HCT116 (cell line): ENCODE results near the gene SRRM2. TPM values are rescaled to one million over a fixed set of nuclear protein-coding genes. Genes with fewer than 3 reads are reported as not detected.

Experiments
- ATAC-seq: fragments of 200-7000 bp; cut with Tn5 transposase; 2 replicates; pipeline ENCODE4 v1.9.1; 2020; ENCODE audit warnings: mild to moderate bottlenecking, moderate library complexity
- BruUV-seq: library from RNA; stranded (reverse); fragments of 400-500 nt; replicated peaks from 2 replicates; lab custom pipeline; 2021; lab: Mats Ljungman, UMichigan
- CTCF ChIA-PET: fragments of 300-600 bp; sonication (Branson Sonifier 250); formaldehyde crosslinking; loops from one replicate; lab custom pipeline; 2021; ENCODE audit warnings: antibody characterized with exemption; lab: Charles Lee
- POLR2A ChIA-PET: fragments of 300-600, 350-600 bp; sonication (Branson Sonifier 250); formaldehyde crosslinking; loops from one replicate; lab custom pipeline; 2021; ENCODE audit warnings: antibody characterized with exemption; lab: Charles Lee
- RAD21 ChIA-PET, 2 experiments: fragments of 300-600 bp; sonication (Branson Sonifier 250); formaldehyde crosslinking; loops; one replicate each; lab custom pipeline; 2023; ENCODE audit warnings: low total read pairs in 2 of 2; ENCODE audit not compliant: uncharacterized antibody in 2 of 2, unreplicated experiment in 2 of 2, low non-redundant PET in 1 of 2; lab: Charles Lee
- DNase-seq: peaks from one replicate; pipeline ENCODE4 v3.0.0-alpha.2; 2010; ENCODE audit warnings: low read depth, low spot score
- H2AFZ ChIP-seq: fragments of 200-600 bp; shearing (Covaris generic), sonication (generic); 2 replicates; pipeline ENCODE4 v1.6.1; 2017; ENCODE audit warnings: low read depth, mixed run types, mixed read lengths, antibody characterized with exemption, low read length; ENCODE audit not compliant: poor library complexity, severe bottlenecking
- H3K27ac ChIP-seq: 2 replicates; pipeline ENCODE4 v1.5.1; 2012; ENCODE audit warnings: low read depth, low read length
- H3K27me3 ChIP-seq: fragments of 200-600 bp; sonication (generic); 2 replicates; pipeline ENCODE4 v1.6.1; 2016; ENCODE audit warnings: mixed run types, low read length, mixed read lengths; ENCODE audit not compliant: insufficient read depth
- H3K36me3 ChIP-seq, 2 experiments: fragments of 200-500 bp in 1 of 2; fragments of 200-600 bp in 1 of 2; sonication (Bioruptor generic) in 1 of 2; sonication (generic) in 1 of 2; 2 replicates each; pipeline versions ENCODE4 v1.5.1 to v1.6.1; 2014 to 2016; ENCODE audit warnings: low read length in 2 of 2, inconsistent platforms in 1 of 2, mixed read lengths in 1 of 2, mixed run types in 1 of 2; ENCODE audit not compliant: insufficient read depth in 2 of 2, control insufficient read depth in 1 of 2
- H3K4me1 ChIP-seq, 2 experiments: fragments of 200-600 bp in 1 of 2; sonication (generic) in 1 of 2; 2 replicates each; pipeline versions ENCODE4 v1.5.1 to v1.6.1; 2012 to 2017; ENCODE audit warnings: low read length in 2 of 2, inconsistent platforms in 1 of 2, mild to moderate bottlenecking in 1 of 2, mixed read lengths in 1 of 2, mixed run types in 1 of 2, moderate library complexity in 1 of 2; ENCODE audit not compliant: insufficient read depth in 2 of 2, control insufficient read depth in 1 of 2
- H3K4me2 ChIP-seq: fragments of 200-600 bp; sonication (generic); 2 replicates; pipeline ENCODE4 v1.6.1; 2017; ENCODE audit warnings: mixed run types, low read length, mixed read lengths
- H3K4me3 ChIP-seq, 2 experiments: fragments of 200-600 bp in 1 of 2; sonication (generic) in 1 of 2; replicated peaks in 1 of 2; 2 replicates each; pipeline ENCODE4 v1.5.1; 2011 to 2016; ENCODE audit warnings: low read length in 2 of 2, control low read depth in 1 of 2, low read depth in 1 of 2, mild to moderate bottlenecking in 1 of 2, mixed read lengths in 1 of 2, mixed run types in 1 of 2
- H3K79me2 ChIP-seq: fragments of 200-600 bp; sonication (generic); 2 replicates; pipeline ENCODE4 v1.6.1; 2017; ENCODE audit warnings: mild to moderate bottlenecking, mixed run types, low read length, moderate library complexity, mixed read lengths; ENCODE audit not compliant: insufficient read depth
- H3K9ac ChIP-seq: fragments of 200-600 bp; sonication (generic); 2 replicates; pipeline ENCODE4 v1.6.1; 2016; ENCODE audit warnings: low read length, mixed read lengths
- H3K9me2 ChIP-seq: fragments of 200-600 bp; sonication (generic), shearing (Covaris generic); 2 replicates; pipeline ENCODE4 v1.6.1; 2017; ENCODE audit warnings: mixed run types, mild to moderate bottlenecking, moderate library complexity; ENCODE audit not compliant: insufficient read depth
- H3K9me3 ChIP-seq, 2 experiments: fragments of 200-500 bp in 1 of 2; fragments of 200-600 bp in 1 of 2; sonication (Bioruptor generic) in 1 of 2; sonication (generic) in 1 of 2; 2 replicates each; pipeline ENCODE4 v1.6.1; 2014 to 2017; ENCODE audit warnings: low read length in 2 of 2, mixed read lengths in 2 of 2, inconsistent platforms in 1 of 2, low read depth in 1 of 2, mild to moderate bottlenecking in 1 of 2, mixed run types in 1 of 2, moderate library complexity in 1 of 2; ENCODE audit not compliant: control insufficient read depth in 1 of 2, insufficient read depth in 1 of 2
- H4K20me1 ChIP-seq: fragments of 200-600 bp; sonication (generic), shearing (Covaris generic); 2 replicates; pipeline ENCODE4 v1.6.1; 2017; ENCODE audit warnings: mixed run types, mild to moderate bottlenecking, moderate library complexity; ENCODE audit not compliant: insufficient read depth
- CBX3 ChIP-seq: IDR thresholded peaks from 2 replicates; pipeline ENCODE4 v1.6.1; 2012; ENCODE audit warnings: low read depth
- FOSL1 ChIP-seq: IDR thresholded peaks from 2 replicates; pipeline ENCODE4 v1.6.1; 2012; ENCODE audit warnings: low read depth
- RAD21 ChIP-seq: IDR thresholded peaks from 2 replicates; pipeline ENCODE4 v1.6.1; 2012; ENCODE audit warnings: low read depth, mild to moderate bottlenecking
- intact Hi-C: fragments of 100-400 bp; cut with micrococcal nuclease; formaldehyde crosslinking; loops from 2 replicates; pipeline ENCODE4 v1.10.0; 2022
- total RNA-seq: library from RNA; stranded (reverse); gene quantifications from one replicate; pipeline ENCODE4 v1.2.1, GENCODE V29; 2021; ENCODE audit not compliant: unreplicated experiment
- TF ChIP-seq, protein P1 (sequence below): IDR thresholded peaks from 2 replicates; pipeline ENCODE4 v1.6.1; 2012
- TF ChIP-seq, protein P2 (sequence below): IDR thresholded peaks from 2 replicates; pipeline ENCODE4 v1.6.1; 2012; ENCODE audit warnings: low read depth
- TF ChIP-seq, protein P3 (sequence below), 3 experiments: fragments of 200-600 bp in 1 of 3; sonication (generic) in 1 of 3; IDR thresholded peaks in 2 of 3; conservative IDR thresholded peaks in 1 of 3; 2 replicates each; pipeline ENCODE4 v1.5.1; 2012 to 2017; ENCODE audit warnings: low read depth in 2 of 3, low read length in 2 of 3, antibody characterized with exemption in 1 of 3, borderline replicate concordance in 1 of 3, control low read depth in 1 of 3, mild to moderate bottlenecking in 1 of 3, mixed read lengths in 1 of 3, mixed run types in 1 of 3, moderate library complexity in 1 of 3; ENCODE audit not compliant: insufficient read depth in 1 of 3

SRRM2 gene
- total RNA-seq, 1 experiment from 2014 or later: 541 TPM

DNA sequence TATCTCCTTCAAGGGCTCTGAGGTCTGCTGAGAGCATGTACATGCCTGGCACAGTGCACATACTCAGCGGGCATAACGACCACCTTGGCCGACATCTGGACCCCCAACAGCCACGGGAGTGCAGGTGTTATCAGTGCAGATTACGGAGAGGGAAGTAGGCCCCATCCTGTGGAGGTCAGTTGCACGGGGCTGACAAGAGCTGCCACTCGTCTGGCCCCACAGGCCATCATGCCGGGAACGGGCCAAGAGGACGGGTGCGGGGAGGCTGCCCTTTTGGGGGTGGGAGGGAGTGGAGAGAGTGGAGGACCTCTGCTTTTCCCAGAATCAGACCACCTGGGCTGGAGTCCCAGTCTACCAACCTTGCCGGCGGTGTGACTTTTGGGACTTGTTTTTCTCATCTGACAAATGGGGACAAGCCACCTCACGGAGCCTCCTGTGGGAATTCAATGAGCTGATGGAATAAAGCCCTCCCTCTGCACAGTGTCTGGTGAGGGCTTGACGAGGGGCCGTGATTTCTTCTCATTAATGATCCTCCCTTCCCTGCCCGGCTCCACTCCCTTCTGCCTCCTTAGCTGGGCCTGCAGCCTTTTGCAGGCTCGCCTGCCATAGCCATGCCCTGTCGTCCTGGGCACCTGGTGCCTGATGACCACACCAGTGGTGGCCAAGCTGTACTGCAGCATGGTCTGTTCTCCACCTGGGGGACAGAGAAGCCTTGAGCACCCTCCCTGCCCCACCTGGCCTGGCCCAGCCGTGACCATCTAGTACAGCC, 30.3 kb downstream of the SRRM2 start:
- peaks cover 7% of the 10 kb centered on the region for H3K79me2 ChIP-seq
- no TSS peak for BruUV-seq
- H3K9me3 ChIP-seq: no peaks in the 10 kb centered on the region
- RAD21 ChIA-PET: interaction anchor here in 1 of 2 experiments (1.1 kb wide), 1 partner anchor 92 kb away, joined by 10 read pairs; no protein-coding TSS in a partner anchor
- no peak overlapping the region for H3K27ac ChIP-seq
- H3K27me3 ChIP-seq: no peaks in the 10 kb centered on the region
- H3K4me3 ChIP-seq: no peak overlapping the region
- no peak overlapping the region for H2AFZ ChIP-seq
- H3K36me3 ChIP-seq: no peaks in the 10 kb centered on the region
- intact Hi-C loops: no loop called here
- ATAC-seq (peak; percentile 49; the same call in 1 of the 2 replicates), DNase-seq (no peak)
- CTCF ChIA-PET: no interaction called here
- H4K20me1 ChIP-seq: no peaks in the 10 kb centered on the region
- POLR2A ChIA-PET: no interaction called here
- peaks cover 10 to 21% of the 10 kb centered on the region in 2 experiments for H3K4me1 ChIP-seq
- H3K4me2 ChIP-seq: no peak overlapping the region
- H3K9me2 ChIP-seq: no peaks in the 10 kb centered on the region
- no peak for TF ChIP-seq RAD21
- no peak for TF ChIP-seq FOSL1
- TF ChIP-seq, protein P1, sequence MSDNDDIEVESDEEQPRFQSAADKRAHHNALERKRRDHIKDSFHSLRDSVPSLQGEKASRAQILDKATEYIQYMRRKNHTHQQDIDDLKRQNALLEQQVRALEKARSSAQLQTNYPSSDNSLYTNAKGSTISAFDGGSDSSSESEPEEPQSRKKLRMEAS: no peak
- TF ChIP-seq, protein P2, sequence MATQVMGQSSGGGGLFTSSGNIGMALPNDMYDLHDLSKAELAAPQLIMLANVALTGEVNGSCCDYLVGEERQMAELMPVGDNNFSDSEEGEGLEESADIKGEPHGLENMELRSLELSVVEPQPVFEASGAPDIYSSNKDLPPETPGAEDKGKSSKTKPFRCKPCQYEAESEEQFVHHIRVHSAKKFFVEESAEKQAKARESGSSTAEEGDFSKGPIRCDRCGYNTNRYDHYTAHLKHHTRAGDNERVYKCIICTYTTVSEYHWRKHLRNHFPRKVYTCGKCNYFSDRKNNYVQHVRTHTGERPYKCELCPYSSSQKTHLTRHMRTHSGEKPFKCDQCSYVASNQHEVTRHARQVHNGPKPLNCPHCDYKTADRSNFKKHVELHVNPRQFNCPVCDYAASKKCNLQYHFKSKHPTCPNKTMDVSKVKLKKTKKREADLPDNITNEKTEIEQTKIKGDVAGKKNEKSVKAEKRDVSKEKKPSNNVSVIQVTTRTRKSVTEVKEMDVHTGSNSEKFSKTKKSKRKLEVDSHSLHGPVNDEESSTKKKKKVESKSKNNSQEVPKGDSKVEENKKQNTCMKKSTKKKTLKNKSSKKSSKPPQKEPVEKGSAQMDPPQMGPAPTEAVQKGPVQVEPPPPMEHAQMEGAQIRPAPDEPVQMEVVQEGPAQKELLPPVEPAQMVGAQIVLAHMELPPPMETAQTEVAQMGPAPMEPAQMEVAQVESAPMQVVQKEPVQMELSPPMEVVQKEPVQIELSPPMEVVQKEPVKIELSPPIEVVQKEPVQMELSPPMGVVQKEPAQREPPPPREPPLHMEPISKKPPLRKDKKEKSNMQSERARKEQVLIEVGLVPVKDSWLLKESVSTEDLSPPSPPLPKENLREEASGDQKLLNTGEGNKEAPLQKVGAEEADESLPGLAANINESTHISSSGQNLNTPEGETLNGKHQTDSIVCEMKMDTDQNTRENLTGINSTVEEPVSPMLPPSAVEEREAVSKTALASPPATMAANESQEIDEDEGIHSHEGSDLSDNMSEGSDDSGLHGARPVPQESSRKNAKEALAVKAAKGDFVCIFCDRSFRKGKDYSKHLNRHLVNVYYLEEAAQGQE: no peak
- no peak for TF ChIP-seq CBX3
- TF ChIP-seq, protein P3, sequence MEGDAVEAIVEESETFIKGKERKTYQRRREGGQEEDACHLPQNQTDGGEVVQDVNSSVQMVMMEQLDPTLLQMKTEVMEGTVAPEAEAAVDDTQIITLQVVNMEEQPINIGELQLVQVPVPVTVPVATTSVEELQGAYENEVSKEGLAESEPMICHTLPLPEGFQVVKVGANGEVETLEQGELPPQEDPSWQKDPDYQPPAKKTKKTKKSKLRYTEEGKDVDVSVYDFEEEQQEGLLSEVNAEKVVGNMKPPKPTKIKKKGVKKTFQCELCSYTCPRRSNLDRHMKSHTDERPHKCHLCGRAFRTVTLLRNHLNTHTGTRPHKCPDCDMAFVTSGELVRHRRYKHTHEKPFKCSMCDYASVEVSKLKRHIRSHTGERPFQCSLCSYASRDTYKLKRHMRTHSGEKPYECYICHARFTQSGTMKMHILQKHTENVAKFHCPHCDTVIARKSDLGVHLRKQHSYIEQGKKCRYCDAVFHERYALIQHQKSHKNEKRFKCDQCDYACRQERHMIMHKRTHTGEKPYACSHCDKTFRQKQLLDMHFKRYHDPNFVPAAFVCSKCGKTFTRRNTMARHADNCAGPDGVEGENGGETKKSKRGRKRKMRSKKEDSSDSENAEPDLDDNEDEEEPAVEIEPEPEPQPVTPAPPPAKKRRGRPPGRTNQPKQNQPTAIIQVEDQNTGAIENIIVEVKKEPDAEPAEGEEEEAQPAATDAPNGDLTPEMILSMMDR (IDR thresholded peaks at IDR 0.05 in 2 of 3, conservative IDR thresholded peaks at IDR 0.05 in 1 of 3; ENCODE audit: borderline replicate concordance in 1 of 3, insufficient read depth in 1 of 3, low read depth in 2 of 3, low read length in 2 of 3): peak in 2 of 3 experiments; percentile 15; a peak in 2 of 6 replicates
- H3K9ac ChIP-seq: no peak overlapping the region
